Kidney (tissue), 14 donors: ENCODE measurements around the gene RCC1. TPM values are rescaled to one million over a fixed set of nuclear protein-coding genes. Genes with fewer than 3 reads are reported as not detected.
"Not testable (repeated sequence)": the region's sequence is repeated elsewhere in the genome, so short reads cannot be mapped to it uniquely, and the experiment has no call there.

ENCODE experiments used
- DNase-seq, 5 donors: peaks; one replicate each; pipeline ENCODE4 v3.0.0-alpha.2; 2013 to 2020
- FAIRE-seq: peaks from 2 replicates; lab custom pipeline; 2012; peaks lifted over from hg19 to GRCh38; lab: Jason Lieb, UNC
- H3K27ac ChIP-seq, 2 donors: one replicate each; pipeline ENCODE4 v1.7.0; 2013; ENCODE audit warnings: low read depth in 2 of 2, low read length in 2 of 2, inconsistent platforms in 1 of 2
- H3K27me3 ChIP-seq: one replicate; pipeline ENCODE4 v1.7.1; 2013; ENCODE audit warnings: low read length, inconsistent platforms; ENCODE audit not compliant: control insufficient read depth, insufficient read depth
- H3K36me3 ChIP-seq, 3 donors: one replicate each; pipeline versions ENCODE4 v1.7.0 to v1.7.1; 2013; ENCODE audit warnings: low read length in 3 of 3, control low read depth in 1 of 3, inconsistent platforms in 1 of 3; ENCODE audit not compliant: insufficient read depth in 3 of 3, control insufficient read depth in 2 of 3
- H3K4me1 ChIP-seq, 3 donors: one replicate each; pipeline versions ENCODE4 v1.7.0 to v1.7.1; 2013; ENCODE audit warnings: low read length in 3 of 3, inconsistent platforms in 1 of 3, low read depth in 1 of 3; ENCODE audit not compliant: control insufficient read depth in 2 of 3, insufficient read depth in 2 of 3
- H3K4me3 ChIP-seq, 3 donors: one replicate each; pipeline versions ENCODE4 v1.7.0 to v1.8.1; 2013; ENCODE audit warnings: low read length in 3 of 3, control low read depth in 1 of 3, inconsistent platforms in 1 of 3
- H3K9ac ChIP-seq, 3 donors: one replicate each; pipeline versions ENCODE4 v1.7.0 to v1.7.1; 2013; ENCODE audit warnings: low read length in 3 of 3, control low read depth in 1 of 3, inconsistent platforms in 1 of 3
- H3K9me3 ChIP-seq, 3 donors: one replicate each; pipeline versions ENCODE4 v1.7.0 to v1.7.1; 2013; ENCODE audit warnings: low read length in 3 of 3, control low read depth in 1 of 3, inconsistent platforms in 1 of 3; ENCODE audit not compliant: control insufficient read depth in 2 of 3, insufficient read depth in 1 of 3
- intact Hi-C: fragments of 100-400 bp; cut with DNase I; formaldehyde crosslinking; loops from one replicate; pipeline ENCODE4 v1.11.1; 2022
- polyA plus RNA-seq: library from polyadenylated mRNA; stranded (reverse); fragments of 350-450 nt; fragmentation: Illumina TruSeq; extraction: RNeasy Lipid Tissue Mini Kit (QIAGEN cat#74804); gene quantifications from one replicate; pipeline ENCODE4 v1.2.3, GENCODE V29; 2014; ENCODE audit warnings: low read depth, low replicate concordance; ENCODE audit not compliant: insufficient read depth
- total RNA-seq: library from RNA; stranded (reverse); fragmentation: NEBNext Ultra II Directional; extraction: Animal tissue kit (Norgen Biotek cat#: 25700); gene quantifications from one replicate; pipeline ENCODE4 v1.2.1, GENCODE V29; 2021
- TF ChIP-seq, protein P1 (sequence below): IDR thresholded peaks from 3 replicates; pipeline ENCODE4 v1.5.1; 2012; ENCODE audit warnings: mild to moderate bottlenecking, moderate library complexity, borderline replicate concordance; ENCODE audit not compliant: insufficient read depth; ENCODE audit errors: extremely low read depth
- donor health status: control.
- donor health status: control.
- donor health status: control.
- donor health status: control.
- donor health status: control.
- donor health status: DM: yes; HTN: yes; CAD: no.
- donor health status: Normal renal cell carcinoma (clear cell type).

RCC1 gene
- total and polyA plus RNA-seq, 2 donors from 2014 or later = 5.7 to 19.9 TPM

- Histone ChIP-seq H3K4me3 (no peak overlapping the region), H3K36me3 (peaks cover 17 to 34% (median 21%) of the 10 kb centered on the region in 3 donors), H3K9me3 (no peaks in the 10 kb centered on the region), H3K4me1 (peaks cover 3 to 14% (median 7%) of the 10 kb centered on the region in 3 donors), H3K27me3 (no peaks in the 10 kb centered on the region), H3K9ac (no peak overlapping the region), H3K27ac (no peak overlapping the region)
- DNase-seq = no peak
- intact Hi-C loops = no loop called here
- no peak for FAIRE-seq
- TF ChIP-seq, protein P1, sequence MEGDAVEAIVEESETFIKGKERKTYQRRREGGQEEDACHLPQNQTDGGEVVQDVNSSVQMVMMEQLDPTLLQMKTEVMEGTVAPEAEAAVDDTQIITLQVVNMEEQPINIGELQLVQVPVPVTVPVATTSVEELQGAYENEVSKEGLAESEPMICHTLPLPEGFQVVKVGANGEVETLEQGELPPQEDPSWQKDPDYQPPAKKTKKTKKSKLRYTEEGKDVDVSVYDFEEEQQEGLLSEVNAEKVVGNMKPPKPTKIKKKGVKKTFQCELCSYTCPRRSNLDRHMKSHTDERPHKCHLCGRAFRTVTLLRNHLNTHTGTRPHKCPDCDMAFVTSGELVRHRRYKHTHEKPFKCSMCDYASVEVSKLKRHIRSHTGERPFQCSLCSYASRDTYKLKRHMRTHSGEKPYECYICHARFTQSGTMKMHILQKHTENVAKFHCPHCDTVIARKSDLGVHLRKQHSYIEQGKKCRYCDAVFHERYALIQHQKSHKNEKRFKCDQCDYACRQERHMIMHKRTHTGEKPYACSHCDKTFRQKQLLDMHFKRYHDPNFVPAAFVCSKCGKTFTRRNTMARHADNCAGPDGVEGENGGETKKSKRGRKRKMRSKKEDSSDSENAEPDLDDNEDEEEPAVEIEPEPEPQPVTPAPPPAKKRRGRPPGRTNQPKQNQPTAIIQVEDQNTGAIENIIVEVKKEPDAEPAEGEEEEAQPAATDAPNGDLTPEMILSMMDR = no peak
Measured at GRCh38 chr1:28512058-28512611, 6.3 kb downstream of the RCC1 start.

DNA sequence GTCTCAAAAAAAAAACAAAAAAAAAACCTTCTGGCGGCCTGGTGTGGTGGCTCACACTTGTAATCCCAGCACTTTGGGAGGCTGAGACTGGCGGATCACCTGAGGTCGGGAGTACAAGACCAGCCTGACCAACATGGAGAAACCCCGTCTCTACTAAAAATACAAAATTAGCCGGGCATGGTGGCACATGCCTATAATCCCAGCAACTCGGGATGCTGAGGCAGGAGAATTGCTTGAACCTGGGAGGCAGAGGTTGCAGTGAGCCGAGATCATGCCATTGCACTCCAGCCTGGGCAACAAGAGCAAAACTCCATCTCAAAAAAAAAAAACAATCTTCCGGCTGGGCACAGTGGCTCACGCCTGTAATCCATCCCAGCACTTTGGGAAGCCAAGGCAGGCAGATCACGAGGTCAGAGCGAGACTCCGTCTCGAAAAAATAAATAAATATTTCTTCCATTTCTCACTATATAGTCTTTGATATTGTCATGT is 8.6 kb downstream of the RCC1 start:
- H3K27me3 ChIP-seq, intact Hi-C loops, H3K4me3 ChIP-seq, H3K9me3 ChIP-seq, H3K9ac ChIP-seq, DNase-seq, H3K27ac ChIP-seq, FAIRE-seq: not testable (repeated sequence)
- H3K36me3 ChIP-seq = peaks cover 10 to 21% (median 15%) of the 10 kb centered on the region in 3 donors
- peaks cover 0 to 12% (median 0%) of the 10 kb centered on the region in 3 donors for H3K4me1 ChIP-seq

DNA sequence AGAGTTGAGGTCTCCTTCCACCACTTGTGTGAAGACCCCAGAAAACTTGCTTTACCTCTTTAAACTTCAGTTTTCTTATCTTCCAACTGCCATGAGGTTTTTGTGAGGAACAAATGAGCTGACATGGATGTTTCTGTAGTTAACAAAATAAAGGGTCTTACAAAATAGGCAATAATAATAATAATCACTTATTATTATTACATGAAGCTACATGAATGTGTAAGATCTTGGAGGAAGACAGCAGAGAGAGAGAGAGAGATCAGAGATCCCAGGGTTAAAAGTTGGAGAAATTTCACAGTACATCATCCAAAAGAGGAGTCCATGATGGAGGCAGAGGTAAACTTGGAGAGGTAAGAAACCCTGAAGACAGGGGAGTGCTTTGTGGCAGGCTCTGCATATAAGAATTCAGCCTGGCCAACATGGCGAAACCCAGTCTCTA is 10.7 kb downstream of the RCC1 start:
- H3K36me3 ChIP-seq = peaks cover 0 to 5% (median 2%) of the 10 kb centered on the region in 3 donors
- no peak for DNase-seq
- H3K27ac ChIP-seq = no peak overlapping the region
- TF ChIP-seq, protein P1 = no peak
- H3K9me3 ChIP-seq = no peaks in the 10 kb centered on the region
- no peak for FAIRE-seq
- intact Hi-C loops = no loop called here
- no peak overlapping the region for H3K4me3 ChIP-seq
- H3K4me1 ChIP-seq = peaks cover 0 to 10% (median 0%) of the 10 kb centered on the region in 3 donors
- no peak overlapping the region for H3K9ac ChIP-seq
- H3K27me3 ChIP-seq = no peaks in the 10 kb centered on the region

DNA sequence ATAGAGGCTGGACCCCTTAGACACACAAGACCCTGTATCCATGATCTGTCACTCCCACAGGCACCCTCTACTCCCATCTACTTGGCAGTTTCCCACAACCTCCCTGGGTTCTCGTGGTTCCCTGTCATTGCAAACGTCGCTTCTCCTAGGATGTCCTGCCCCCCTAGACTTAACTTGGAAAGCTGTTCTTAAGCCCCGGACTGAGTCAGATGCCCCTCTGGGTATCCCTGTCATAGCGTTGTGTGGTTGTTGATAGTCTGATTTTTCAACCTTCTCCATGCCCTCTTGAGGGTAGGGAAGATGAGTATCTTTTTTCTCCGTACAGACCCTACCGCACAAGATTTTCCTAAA is 11.8 kb downstream of the RCC1 start:
- no peaks in the 10 kb centered on the region for H3K27me3 ChIP-seq
- DNase-seq (peak in 1 of 5 donors; percentile 49), FAIRE-seq (no peak)
- TF ChIP-seq, protein P1 = no peak
- peak overlapping the region; percentile 28 to 61 (median 31) for H3K4me3 ChIP-seq
- H3K36me3 ChIP-seq = peaks cover 0 to 5% (median 2%) of the 10 kb centered on the region in 3 donors
- H3K9ac ChIP-seq = peak overlapping the region in 2 of 3 donors; percentile 35 to 46
- peaks cover 0 to 10% (median 0%) of the 10 kb centered on the region in 3 donors for H3K4me1 ChIP-seq
- H3K27ac ChIP-seq = no peak overlapping the region
- intact Hi-C loops = no loop called here
- H3K9me3 ChIP-seq = no peaks in the 10 kb centered on the region
